Panc1 (cell line): ENCODE results near the gene EYS. TPM values are rescaled to one million over a fixed set of nuclear protein-coding genes. Genes with fewer than 3 reads are reported as not detected.

Experiments used
- ATAC-seq: fragments of 200-7000 bp; cut with Tn5 transposase; 2 replicates; pipeline ENCODE4 v1.9.1; 2020; ENCODE audit warnings: mild to moderate bottlenecking, moderate library complexity
- BruUV-seq: library from RNA; stranded (reverse); fragments of 400-500 nt; replicated peaks from 2 replicates; lab custom pipeline; 2021; lab: Mats Ljungman, UMichigan
- CTCF ChIA-PET: fragments of 300-600 bp; sonication (Branson Sonifier 250); formaldehyde crosslinking; loops from one replicate; lab custom pipeline; 2022; ENCODE audit warnings: antibody characterized with exemption; lab: Charles Lee
- POLR2A ChIA-PET: fragments of 300-600 bp; sonication (Branson Sonifier 250); formaldehyde crosslinking; loops from one replicate; lab custom pipeline; 2022; ENCODE audit warnings: antibody characterized with exemption; lab: Charles Lee
- DNase-seq: peaks from one replicate; pipeline ENCODE4 v3.0.0-alpha.2; 2010; ENCODE audit warnings: low read depth, low spot score
- H3K27ac ChIP-seq: 2 replicates; pipeline ENCODE4 v1.5.1; 2011; ENCODE audit warnings: mild to moderate bottlenecking, low read length, inconsistent platforms
- H3K27me3 ChIP-seq: fragments of 200-500 bp; sonication (Bioruptor generic); 2 replicates; pipeline ENCODE4 v1.6.0; 2014; ENCODE audit warnings: low read length, inconsistent platforms; ENCODE audit not compliant: control insufficient read depth, insufficient read depth
- H3K36me3 ChIP-seq: fragments of 200-500 bp; sonication (Bioruptor generic); 2 replicates; pipeline ENCODE4 v1.5.1; 2014; ENCODE audit warnings: inconsistent platforms, mild to moderate bottlenecking, low read length, moderate library complexity; ENCODE audit not compliant: control insufficient read depth, insufficient read depth
- H3K4me1 ChIP-seq: 2 replicates; pipeline ENCODE4 v1.5.1; 2011; ENCODE audit warnings: inconsistent platforms, mild to moderate bottlenecking, low read length, moderate library complexity; ENCODE audit not compliant: control insufficient read depth, insufficient read depth
- H3K4me3 ChIP-seq, 2 experiments: 2 replicates each; pipeline ENCODE4 v1.5.1; 2011 to 2012; ENCODE audit warnings: low read depth in 2 of 2, low read length in 2 of 2, mild to moderate bottlenecking in 2 of 2, inconsistent platforms in 1 of 2, moderate library complexity in 1 of 2
- H3K9me3 ChIP-seq: fragments of 200-500 bp; sonication (Bioruptor generic); 2 replicates; pipeline ENCODE4 v1.5.1; 2014; ENCODE audit warnings: low read depth, mild to moderate bottlenecking, inconsistent platforms, low read length, moderate library complexity; ENCODE audit not compliant: control insufficient read depth, insufficient read depth
- CTCF ChIP-seq: fragments of 450-650 bp; IDR thresholded peaks from 2 replicates; pipeline ENCODE4 v1.5.1; 2017; ENCODE audit warnings: mild to moderate bottlenecking
- POLR2AphosphoS5 ChIP-seq: IDR thresholded peaks from 2 replicates; pipeline ENCODE4 v1.6.1; 2012; ENCODE audit warnings: mild to moderate bottlenecking, low read depth, low read length, moderate library complexity
- SIN3A ChIP-seq: IDR thresholded peaks from 2 replicates; pipeline ENCODE4 v1.6.1; 2012; ENCODE audit warnings: low read depth, mild to moderate bottlenecking, low read length, moderate library complexity, borderline replicate concordance; ENCODE audit not compliant: insufficient read depth
- TCF7L2 ChIP-seq: IDR thresholded peaks from 2 replicates; pipeline ENCODE4 v1.6.1; 2011; ENCODE audit warnings: mild to moderate bottlenecking, low read depth, low read length, inconsistent platforms
- in situ Hi-C: cut with HindIII; loops from 2 replicates; pipeline ENCODE4 v1.10.0; 2016; ENCODE audit warnings: low sequenced_read_pairs, low pct_unique_long_range_greater_than_20kb
- intact Hi-C: fragments of 100-400 bp; cut with micrococcal nuclease; formaldehyde crosslinking; loops from one replicate; pipeline ENCODE4 v1.10.0; 2022; ENCODE audit not compliant: unreplicated experiment
- total RNA-seq: library from RNA; stranded (reverse); gene quantifications from one replicate; pipeline ENCODE4 v1.2.1, GENCODE V29; 2021; ENCODE audit not compliant: unreplicated experiment
- TF ChIP-seq, protein P1 (sequence below), 2 experiments: IDR thresholded peaks; 2 replicates each; pipeline ENCODE4 v1.6.1; 2011 to 2012; ENCODE audit warnings: low read depth in 2 of 2, control low read depth in 1 of 2, low read length in 1 of 2, mild to moderate bottlenecking in 1 of 2, moderate library complexity in 1 of 2; ENCODE audit not compliant: insufficient read depth in 1 of 2

EYS gene
- total RNA-seq, 1 experiment from 2014 or later = not detected

- ChIA-PET CTCF (no interaction called here), POLR2A (no interaction called here)
- in situ Hi-C loops (no loop called here), intact Hi-C loops (no loop called here)
- H3K27me3 ChIP-seq = no peaks in the 10 kb centered on the region
- no peak overlapping the region for H3K27ac ChIP-seq
- H3K4me1 ChIP-seq = no peaks in the 10 kb centered on the region
- H3K4me3 ChIP-seq = no peak overlapping the region
- H3K9me3 ChIP-seq = no peaks in the 10 kb centered on the region
- BruUV-seq = no TSS peak
- TF ChIP-seq TCF7L2 = no peak
- TF ChIP-seq, protein P1, sequence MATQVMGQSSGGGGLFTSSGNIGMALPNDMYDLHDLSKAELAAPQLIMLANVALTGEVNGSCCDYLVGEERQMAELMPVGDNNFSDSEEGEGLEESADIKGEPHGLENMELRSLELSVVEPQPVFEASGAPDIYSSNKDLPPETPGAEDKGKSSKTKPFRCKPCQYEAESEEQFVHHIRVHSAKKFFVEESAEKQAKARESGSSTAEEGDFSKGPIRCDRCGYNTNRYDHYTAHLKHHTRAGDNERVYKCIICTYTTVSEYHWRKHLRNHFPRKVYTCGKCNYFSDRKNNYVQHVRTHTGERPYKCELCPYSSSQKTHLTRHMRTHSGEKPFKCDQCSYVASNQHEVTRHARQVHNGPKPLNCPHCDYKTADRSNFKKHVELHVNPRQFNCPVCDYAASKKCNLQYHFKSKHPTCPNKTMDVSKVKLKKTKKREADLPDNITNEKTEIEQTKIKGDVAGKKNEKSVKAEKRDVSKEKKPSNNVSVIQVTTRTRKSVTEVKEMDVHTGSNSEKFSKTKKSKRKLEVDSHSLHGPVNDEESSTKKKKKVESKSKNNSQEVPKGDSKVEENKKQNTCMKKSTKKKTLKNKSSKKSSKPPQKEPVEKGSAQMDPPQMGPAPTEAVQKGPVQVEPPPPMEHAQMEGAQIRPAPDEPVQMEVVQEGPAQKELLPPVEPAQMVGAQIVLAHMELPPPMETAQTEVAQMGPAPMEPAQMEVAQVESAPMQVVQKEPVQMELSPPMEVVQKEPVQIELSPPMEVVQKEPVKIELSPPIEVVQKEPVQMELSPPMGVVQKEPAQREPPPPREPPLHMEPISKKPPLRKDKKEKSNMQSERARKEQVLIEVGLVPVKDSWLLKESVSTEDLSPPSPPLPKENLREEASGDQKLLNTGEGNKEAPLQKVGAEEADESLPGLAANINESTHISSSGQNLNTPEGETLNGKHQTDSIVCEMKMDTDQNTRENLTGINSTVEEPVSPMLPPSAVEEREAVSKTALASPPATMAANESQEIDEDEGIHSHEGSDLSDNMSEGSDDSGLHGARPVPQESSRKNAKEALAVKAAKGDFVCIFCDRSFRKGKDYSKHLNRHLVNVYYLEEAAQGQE (IDR thresholded peaks at IDR 0.05; ENCODE audit: insufficient read depth in 1 of 2, low read depth in 2 of 2, low read length in 1 of 2) = no peak
- no peak for TF ChIP-seq CTCF
- no peak for TF ChIP-seq POLR2AphosphoS5
- TF ChIP-seq SIN3A = no peak
- no peak for DNase-seq
- no peak for ATAC-seq
- no peaks in the 10 kb centered on the region for H3K36me3 ChIP-seq
These were observed 1706.1 kb downstream of the EYS start for GRCh38 chr6:64000818-64001491.

- TF ChIP-seq, protein P1 (IDR thresholded peaks at IDR 0.05; ENCODE audit: insufficient read depth in 1 of 2, low read depth in 2 of 2, low read length in 1 of 2) = no peak
- TF ChIP-seq TCF7L2 (no peak), CTCF (no peak), POLR2AphosphoS5 (no peak), SIN3A (no peak)
- CTCF ChIA-PET = no interaction called here
- DNase-seq (no peak), ATAC-seq (no peak)
- Histone ChIP-seq H3K4me3 (no peak overlapping the region), H3K27ac (no peak overlapping the region), H3K36me3 (no peaks in the 10 kb centered on the region), H3K4me1 (no peaks in the 10 kb centered on the region), H3K9me3 (no peaks in the 10 kb centered on the region), H3K27me3 (no peaks in the 10 kb centered on the region)
- intact Hi-C loops (no loop called here), in situ Hi-C loops (no loop called here)
- POLR2A ChIA-PET = no interaction called here
- no TSS peak for BruUV-seq
These were observed 1707.4 kb downstream of the EYS start for GRCh38 chr6:63999613-64000012.
